Peyer's patch (tissue), 4 donors: ENCODE results near the gene OR10H2. TPM values are rescaled to one million over a fixed set of nuclear protein-coding genes. Genes with fewer than 3 reads are reported as not detected.
"Not testable (repeated sequence)": the region's sequence is repeated elsewhere in the genome, so short reads cannot be mapped to it uniquely, and the experiment has no call there.

Experiments used
- DNase-seq, 3 donors: peaks; one replicate each; pipeline ENCODE4 v3.0.0-alpha.2; 2017 to 2019
- H3K27ac ChIP-seq, 4 donors: fragments of 200-600 bp; sonication (generic); one replicate each; pipeline ENCODE4 v1.5.1; 2016 to 2019
- H3K27me3 ChIP-seq, 2 donors: fragments of 200-600 bp; sonication (generic); one replicate each; pipeline ENCODE4 v1.5.1; 2019
- H3K36me3 ChIP-seq, 3 donors: fragments of 200-600 bp; sonication (generic); one replicate each; pipeline ENCODE4 v1.5.1; 2016 to 2019
- H3K4me1 ChIP-seq, 4 donors: fragments of 200-600 bp; sonication (generic); one replicate each; pipeline ENCODE4 v1.5.1; 2016 to 2019
- H3K4me3 ChIP-seq, 4 donors: fragments of 200-600 bp; sonication (generic); 1 replicate in 3 of 4; 2 replicates in 1 of 4; pipeline ENCODE4 v1.5.1; 2016 to 2019; ENCODE audit warnings: mild to moderate bottlenecking in 1 of 4
- H3K9me3 ChIP-seq, 4 donors: fragments of 200-600 bp; sonication (generic); one replicate each; pipeline ENCODE4 v1.5.1; 2016 to 2019; ENCODE audit warnings: mild to moderate bottlenecking in 1 of 4
- POLR2A ChIP-seq, 2 donors: fragments of 450-650 bp; IDR thresholded peaks; one replicate each; pipeline ENCODE4 v1.5.1; 2017; ENCODE audit warnings: antibody characterized with exemption in 2 of 2, mild to moderate bottlenecking in 2 of 2, moderate library complexity in 2 of 2
- total RNA-seq, 4 donors: library from RNA; depleted of rRNA; stranded (reverse); fragments of >200 nt; gene quantifications; one replicate each; pipeline ENCODE4 v1.1.0, GENCODE V29; 2016
- TF ChIP-seq, protein P1 (sequence below), 6 experiments: fragments of 450-650 bp in 4 of 6; fragments of 200-600 bp in 2 of 6; sonication (generic) in 1 of 6; IDR thresholded peaks; one replicate each; pipeline ENCODE4 v1.5.1; 2017 to 2019; ENCODE audit warnings: antibody characterized with exemption in 6 of 6, mild to moderate bottlenecking in 3 of 6, moderate library complexity in 1 of 6

OR10H2 gene
- total RNA-seq, 4 donors from 2014 or later = not detected

DNA sequence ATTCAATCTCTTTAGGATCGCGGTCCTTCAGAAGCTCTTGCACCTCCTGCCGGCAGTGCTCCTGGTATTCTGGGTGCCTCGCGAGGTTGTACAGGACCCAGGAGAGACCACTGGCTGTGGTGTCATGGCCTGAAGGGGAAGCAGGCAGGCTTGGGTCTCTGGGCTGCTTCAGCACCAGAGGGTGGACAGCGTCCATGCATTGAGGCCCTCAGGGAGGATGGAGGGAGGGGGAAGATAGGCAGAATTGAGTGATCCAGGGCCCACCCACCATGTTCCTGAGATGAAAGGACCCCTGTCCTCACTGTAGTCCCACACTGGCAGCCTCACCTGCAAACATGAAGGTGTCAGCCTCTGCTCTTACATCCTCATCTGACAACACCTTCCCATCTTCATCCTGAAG, 41.8 kb downstream of the OR10H2 start:
- Histone ChIP-seq H3K27ac (no peak overlapping the region), H3K27me3 (no peaks in the 10 kb centered on the region), H3K4me1 (no peaks in the 10 kb centered on the region), H3K9me3 (no peaks in the 10 kb centered on the region), H3K36me3 (no peaks in the 10 kb centered on the region), H3K4me3 (no peak overlapping the region)
- no peak for DNase-seq
- no peak for TF ChIP-seq POLR2A (IDR thresholded peaks at IDR 0.05)
- TF ChIP-seq, protein P1, sequence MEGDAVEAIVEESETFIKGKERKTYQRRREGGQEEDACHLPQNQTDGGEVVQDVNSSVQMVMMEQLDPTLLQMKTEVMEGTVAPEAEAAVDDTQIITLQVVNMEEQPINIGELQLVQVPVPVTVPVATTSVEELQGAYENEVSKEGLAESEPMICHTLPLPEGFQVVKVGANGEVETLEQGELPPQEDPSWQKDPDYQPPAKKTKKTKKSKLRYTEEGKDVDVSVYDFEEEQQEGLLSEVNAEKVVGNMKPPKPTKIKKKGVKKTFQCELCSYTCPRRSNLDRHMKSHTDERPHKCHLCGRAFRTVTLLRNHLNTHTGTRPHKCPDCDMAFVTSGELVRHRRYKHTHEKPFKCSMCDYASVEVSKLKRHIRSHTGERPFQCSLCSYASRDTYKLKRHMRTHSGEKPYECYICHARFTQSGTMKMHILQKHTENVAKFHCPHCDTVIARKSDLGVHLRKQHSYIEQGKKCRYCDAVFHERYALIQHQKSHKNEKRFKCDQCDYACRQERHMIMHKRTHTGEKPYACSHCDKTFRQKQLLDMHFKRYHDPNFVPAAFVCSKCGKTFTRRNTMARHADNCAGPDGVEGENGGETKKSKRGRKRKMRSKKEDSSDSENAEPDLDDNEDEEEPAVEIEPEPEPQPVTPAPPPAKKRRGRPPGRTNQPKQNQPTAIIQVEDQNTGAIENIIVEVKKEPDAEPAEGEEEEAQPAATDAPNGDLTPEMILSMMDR (IDR thresholded peaks at IDR 0.05) = no peak

DNA sequence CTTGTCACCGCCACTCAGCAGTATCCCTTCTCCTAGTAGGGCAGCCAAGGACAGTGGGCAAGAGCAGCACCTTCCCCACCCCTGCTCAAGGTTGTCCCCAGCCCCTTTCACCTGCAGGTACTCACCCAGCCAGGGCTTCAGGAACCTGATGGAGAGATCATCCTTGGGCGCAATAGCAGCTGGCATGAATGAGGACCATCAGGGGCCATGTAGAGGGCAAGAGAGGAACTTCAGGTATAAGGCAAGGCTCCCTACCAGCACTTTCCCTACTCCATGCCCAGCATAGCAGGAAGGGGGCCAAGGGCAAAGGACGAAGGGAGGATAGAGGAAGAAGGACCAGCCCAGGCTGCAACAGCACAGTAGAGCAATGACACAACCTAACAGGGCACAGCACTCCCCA, 46.3 kb downstream of the OR10H2 start:
- not testable (repeated sequence) for H3K4me3 ChIP-seq, DNase-seq, H3K9me3 ChIP-seq, H3K27ac ChIP-seq, H3K36me3 ChIP-seq, H3K4me1 ChIP-seq, H3K27me3 ChIP-seq

DNA sequence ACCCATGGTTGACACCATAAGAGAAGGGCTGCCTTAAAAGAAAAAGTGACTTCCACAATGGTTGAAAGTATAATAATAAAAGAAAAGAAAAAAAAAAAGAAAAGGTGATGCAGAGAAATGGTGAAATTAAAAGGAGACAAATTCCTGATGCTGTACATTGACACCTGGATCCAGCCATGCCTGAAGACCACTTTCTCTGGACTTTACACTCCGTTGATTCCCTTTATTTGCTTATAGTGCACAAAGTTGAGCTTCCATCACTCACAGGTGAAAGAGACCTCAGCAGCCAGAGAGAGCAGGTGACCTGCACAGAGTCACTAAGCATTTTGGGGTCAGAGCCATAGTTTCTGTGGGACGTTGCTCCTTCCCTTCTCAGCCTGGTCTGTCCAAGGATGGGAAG, 47.4 kb downstream of the OR10H2 start:
- no peaks in the 10 kb centered on the region for H3K9me3 ChIP-seq
- no peaks in the 10 kb centered on the region for H3K36me3 ChIP-seq
- peaks cover 0 to 3% (median 0%) of the 10 kb centered on the region in 4 donors for H3K4me1 ChIP-seq
- H3K27ac ChIP-seq = no peak overlapping the region
- TF ChIP-seq, protein P1 (IDR thresholded peaks at IDR 0.05) = no peak
- TF ChIP-seq POLR2A (IDR thresholded peaks at IDR 0.05) = no peak
- DNase-seq = no peak
- H3K27me3 ChIP-seq = no peaks in the 10 kb centered on the region
- H3K4me3 ChIP-seq = no peak overlapping the region

DNA sequence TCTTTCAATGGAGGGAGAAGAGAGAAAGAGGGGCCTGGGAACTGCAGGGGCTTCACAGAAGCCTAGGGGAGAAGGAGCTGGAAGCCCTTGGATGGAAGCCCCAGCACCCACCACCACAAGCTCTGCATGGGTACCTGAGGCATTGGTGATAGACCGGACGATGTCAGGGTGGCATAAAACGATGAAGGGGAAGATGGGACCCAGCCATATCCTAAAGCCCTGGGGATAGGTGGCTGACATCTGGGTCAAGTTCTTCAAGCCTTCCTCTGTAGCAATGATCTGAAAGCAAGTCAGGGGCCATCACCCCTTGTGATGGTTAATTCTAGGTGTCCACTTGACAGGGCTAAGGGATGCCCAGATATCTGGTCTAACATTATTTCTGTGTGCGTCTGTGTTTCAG, 48.4 kb downstream of the OR10H2 start:
- Histone ChIP-seq H3K36me3 (no peaks in the 10 kb centered on the region), H3K9me3 (no peaks in the 10 kb centered on the region), H3K4me3 (no peak overlapping the region), H3K27ac (no peak overlapping the region), H3K4me1 (peaks cover 0 to 9% (median 0%) of the 10 kb centered on the region in 4 donors), H3K27me3 (no peaks in the 10 kb centered on the region)
- no peak for TF ChIP-seq POLR2A (IDR thresholded peaks at IDR 0.05)
- TF ChIP-seq, protein P1 (IDR thresholded peaks at IDR 0.05) = no peak
- DNase-seq = no peak

DNA sequence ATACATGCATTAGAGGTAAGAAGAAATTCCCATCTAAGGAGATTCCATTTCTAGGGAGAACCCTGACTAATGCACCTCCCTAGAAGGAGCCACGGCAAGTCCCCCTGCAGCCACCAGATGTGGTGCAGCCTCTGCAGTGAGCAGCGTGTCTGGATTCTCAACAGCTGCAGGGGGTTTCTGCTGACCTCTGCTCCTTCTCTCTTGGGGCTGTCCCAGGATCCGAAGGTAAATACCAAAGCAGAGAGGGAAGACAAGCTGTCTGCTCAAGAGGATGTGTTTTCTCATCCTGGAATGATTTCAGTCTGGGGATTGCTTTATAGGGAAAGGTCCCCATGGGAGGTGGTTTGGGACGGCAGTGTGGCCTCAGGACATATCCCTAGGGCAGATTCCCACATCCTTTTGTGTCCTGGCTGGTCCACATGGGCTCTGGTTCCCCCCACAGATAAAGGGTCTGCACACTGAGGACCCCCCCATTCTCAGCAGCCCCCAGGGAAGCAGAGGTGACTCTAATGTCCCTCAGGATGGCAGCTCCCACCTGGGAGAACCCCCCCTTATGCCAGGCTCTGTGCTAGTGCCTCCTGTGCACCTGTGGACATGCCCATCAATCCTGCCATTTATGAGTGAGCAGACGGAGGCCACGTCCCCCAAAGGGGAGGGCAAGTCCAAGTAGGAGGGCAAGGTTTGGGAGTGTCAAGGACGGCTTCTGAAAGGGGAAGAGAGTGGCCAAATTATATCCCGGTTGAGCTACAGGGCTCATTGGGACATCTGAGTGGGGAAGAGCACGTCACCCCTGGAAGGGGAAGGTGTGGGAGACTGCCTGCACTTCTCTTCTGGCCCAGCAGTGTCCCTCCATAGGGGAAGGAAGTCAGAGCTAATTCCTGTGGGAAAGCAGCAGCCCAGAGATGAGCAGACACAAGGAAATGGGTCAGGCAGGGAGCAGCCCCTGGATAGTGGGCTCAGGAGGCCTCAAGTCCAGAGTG, 49.5 kb downstream of the OR10H2 start:
- Histone ChIP-seq H3K36me3 (no peaks in the 10 kb centered on the region), H3K9me3 (no peaks in the 10 kb centered on the region), H3K27me3 (no peaks in the 10 kb centered on the region), H3K4me3 (no peak overlapping the region), H3K4me1 (peaks cover 0 to 9% (median 0%) of the 10 kb centered on the region in 4 donors), H3K27ac (no peak overlapping the region)
- TF ChIP-seq, protein P1 (IDR thresholded peaks at IDR 0.05) = no peak
- TF ChIP-seq POLR2A (IDR thresholded peaks at IDR 0.05) = no peak
- DNase-seq = peak in 1 of 3 donors; percentile 50

Other genes with a start within 250 kb of the OR10H2 start
- not detected for gene PGLYRP2, start 248.5 kb upstream of the OR10H2 start, total RNA-seq
- not detected for gene CYP4F22, start 219.5 kb upstream of the OR10H2 start, total RNA-seq
- gene CYP4F8, start 112.8 kb upstream of the OR10H2 start, total RNA-seq = not detected
- gene CYP4F3, start 87.1 kb upstream of the OR10H2 start, total RNA-seq = 100 to 1,000 TPM in 1 of 4 donors, 10 to 100 TPM in 3; 23.9 to 164 (median 73.9) TPM
- gene CYP4F12, start 54.9 kb upstream of the OR10H2 start, total RNA-seq = 100 to 1,000 TPM in 3 of 4 donors, 10 to 100 TPM in 1; 64.4 to 736 (median 551) TPM
- not detected for gene OR10H3, start 10.0 kb downstream of the OR10H2 start, total RNA-seq
- not detected for gene OR10H5, start 59.6 kb downstream of the OR10H2 start, total RNA-seq
- not detected for gene OR10H1, start 87.6 kb downstream of the OR10H2 start, total RNA-seq
- gene CYP4F2, start 170.1 kb downstream of the OR10H2 start, total RNA-seq = 100 to 1,000 TPM in 3 of 4 donors, 10 to 100 TPM in 1; 19.8 to 915 (median 698) TPM
- 10 to 100 TPM in 3 of 4 donors, not detected in 1; 42.0 to 65.3 (median 49.5) TPM for gene CYP4F11, start 206.5 kb downstream of the OR10H2 start, total RNA-seq
- gene OR10H4, start 221.0 kb downstream of the OR10H2 start, total RNA-seq = not detected